ENCODE measurements around the gene GALNT9. TPM values are rescaled to one million over a fixed set of nuclear protein-coding genes. Genes with fewer than 3 reads are reported as not detected.

The GALNT9 gene
- total RNA-seq, 4 donors from 2014 or later: not detected

GRCh38 chr12:132165584-132165983, 163.8 kb downstream of the GALNT9 start:
- no peak for DNase-seq
- H3K36me3 ChIP-seq: no peaks in the 10 kb centered on the region
- no peak overlapping the region for H3K4me3 ChIP-seq
- H3K4me1 ChIP-seq: peaks cover 12 to 31% (median 17%) of the 10 kb centered on the region in 3 donors
- H3K9me3 ChIP-seq: no peaks in the 10 kb centered on the region
- intact Hi-C loops (cut with DNase I): no loop called here
- WGBS, 2 donors: 95 to 98% methylated on average over 6 of the region's 6 CpGs
- no peak for TF ChIP-seq POLR2A (IDR thresholded peaks at IDR 0.05)
- TF ChIP-seq CTCF (IDR thresholded peaks at IDR 0.05): no peak
- no peak overlapping the region for H3K27ac ChIP-seq
- H3K27me3 ChIP-seq: peaks cover 0 to 66% (median 0%) of the 10 kb centered on the region in 4 donors

GRCh38 chr12:132164426-132164825, 165.0 kb downstream of the GALNT9 start:
- Histone ChIP-seq H3K9me3 (no peaks in the 10 kb centered on the region), H3K27ac (no peak overlapping the region), H3K36me3 (no peaks in the 10 kb centered on the region), H3K4me3 (no peak overlapping the region), H3K4me1 (peaks cover 12 to 20% (median 17%) of the 10 kb centered on the region in 3 donors), H3K27me3 (peaks cover 0 to 54% (median 0%) of the 10 kb centered on the region in 4 donors)
- no peak for TF ChIP-seq POLR2A (IDR thresholded peaks at IDR 0.05)
- TF ChIP-seq CTCF (IDR thresholded peaks at IDR 0.05): no peak
- 75 to 77% methylated on average over 7 of the region's 7 CpGs for WGBS, 2 donors
- intact Hi-C loops (cut with DNase I): no loop called here
- no peak for DNase-seq

- Histone ChIP-seq H3K9me3 (no peaks in the 10 kb centered on the region), H3K27ac (no peak overlapping the region), H3K36me3 (no peaks in the 10 kb centered on the region), H3K4me3 (no peak overlapping the region), H3K27me3 (peaks cover 0 to 49% (median 0%) of the 10 kb centered on the region in 4 donors), H3K4me1 (peaks cover 12 to 20% (median 17%) of the 10 kb centered on the region in 3 donors)
- intact Hi-C loops (cut with DNase I): no loop called here
- no peak for TF ChIP-seq POLR2A (IDR thresholded peaks at IDR 0.05)
- TF ChIP-seq CTCF (IDR thresholded peaks at IDR 0.05): peak in 1 of 6 experiments; percentile 5
- WGBS, 2 donors: 43 to 54% methylated on average over 2 to 10 of the region's 11 CpGs
- DNase-seq: no peak
These were observed 165.5 kb downstream of the GALNT9 start for GRCh38 chr12:132163911-132164288.

- no peaks in the 10 kb centered on the region for H3K36me3 ChIP-seq
- H3K4me3 ChIP-seq: peak overlapping the region in 2 of 4 donors; percentile 13 to 51
- intact Hi-C loops (cut with DNase I): no loop called here
- no peaks in the 10 kb centered on the region for H3K9me3 ChIP-seq
- peaks cover 0 to 42% (median 0%) of the 10 kb centered on the region in 4 donors for H3K27me3 ChIP-seq
- peaks cover 12 to 20% (median 17%) of the 10 kb centered on the region in 3 donors for H3K4me1 ChIP-seq
- DNase-seq: no peak
- WGBS, 2 donors: 22 to 47% methylated on average over 3 to 15 of the region's 26 CpGs
- no peak overlapping the region for H3K27ac ChIP-seq
- TF ChIP-seq CTCF (IDR thresholded peaks at IDR 0.05) (no peak), POLR2A (IDR thresholded peaks at IDR 0.05) (no peak)
These were observed 166.1 kb downstream of the GALNT9 start for GRCh38 chr12:132163041-132163910.

- no peak for TF ChIP-seq POLR2A (IDR thresholded peaks at IDR 0.05)
- intact Hi-C loops (cut with DNase I): no loop called here
- no peaks in the 10 kb centered on the region for H3K9me3 ChIP-seq
- peaks cover 0 to 35% (median 0%) of the 10 kb centered on the region in 4 donors for H3K27me3 ChIP-seq
- WGBS, 2 donors: 16% methylated on average over 7 to 12 of the region's 17 CpGs
- H3K4me1 ChIP-seq: peaks cover 12 to 20% (median 17%) of the 10 kb centered on the region in 3 donors
- peak overlapping the region in 2 of 4 donors; percentile 13 to 51 for H3K4me3 ChIP-seq
- H3K36me3 ChIP-seq: peaks cover 0 to 5% (median 0%) of the 10 kb centered on the region in 3 donors
- DNase-seq: no peak
- H3K27ac ChIP-seq: peak overlapping the region in 1 of 4 donors; percentile 34
These were observed 166.8 kb downstream of the GALNT9 start for GRCh38 chr12:132162508-132163031.
